Calu3 (cell line): ENCODE measurements around the gene TLE2. TPM values are rescaled to one million over a fixed set of nuclear protein-coding genes. Genes with fewer than 3 reads are reported as not detected.

Experiments
- BruUV-seq: library from RNA; stranded (reverse); fragments of 400-500 nt; replicated peaks from 2 replicates; lab custom pipeline; 2021; lab: Mats Ljungman, UMichigan
- CTCF ChIA-PET: fragments of 300-600 bp; sonication (Branson Sonifier 250); formaldehyde crosslinking; loops from one replicate; lab custom pipeline; 2022; ENCODE audit warnings: antibody characterized with exemption; lab: Charles Lee
- DNase-seq: peaks from one replicate; pipeline ENCODE4 v3.0.0; 2022
- H3K27ac Mint-ChIP-seq: one replicate; pipeline ENCODE4 v1.8.0; 2022; ENCODE audit warnings: mixed read lengths; ENCODE audit not compliant: unreplicated experiment
- H3K27me3 Mint-ChIP-seq: one replicate; pipeline ENCODE4 v1.8.0; 2022; ENCODE audit warnings: mixed read lengths; ENCODE audit not compliant: unreplicated experiment
- H3K36me3 Mint-ChIP-seq: one replicate; pipeline ENCODE4 v1.8.0; 2022; ENCODE audit warnings: mild to moderate bottlenecking, moderate library complexity, mixed read lengths; ENCODE audit not compliant: insufficient read depth, unreplicated experiment
- H3K4me1 Mint-ChIP-seq: one replicate; pipeline ENCODE4 v1.8.0; 2022; ENCODE audit warnings: mild to moderate bottlenecking, low read depth, mixed read lengths; ENCODE audit not compliant: unreplicated experiment
- H3K4me3 Mint-ChIP-seq: one replicate; pipeline ENCODE4 v1.8.0; 2022; ENCODE audit warnings: mild to moderate bottlenecking, low read depth, moderate library complexity, mixed read lengths; ENCODE audit not compliant: unreplicated experiment
- H3K9me3 Mint-ChIP-seq: one replicate; pipeline ENCODE4 v1.8.0; 2022; ENCODE audit warnings: low read depth, mixed read lengths; ENCODE audit not compliant: unreplicated experiment
- intact Hi-C: fragments of 100-400 bp; cut with micrococcal nuclease; formaldehyde crosslinking; loops from one replicate; pipeline ENCODE4 v1.10.0; 2022; ENCODE audit not compliant: unreplicated experiment
- total RNA-seq: library from RNA; stranded (reverse); gene quantifications from 2 replicates; pipeline ENCODE4 v1.2.3, GENCODE V29; 2022
- TF ChIP-seq, protein P1 (sequence below): fragments of 200-600 bp; IDR thresholded peaks from one replicate; pipeline ENCODE4 v1.8.0; 2022; ENCODE audit warnings: antibody characterized with exemption; ENCODE audit not compliant: unreplicated experiment

The TLE2 gene
- total RNA-seq, 1 experiment from 2014 or later, result 8.5 TPM

DNA sequence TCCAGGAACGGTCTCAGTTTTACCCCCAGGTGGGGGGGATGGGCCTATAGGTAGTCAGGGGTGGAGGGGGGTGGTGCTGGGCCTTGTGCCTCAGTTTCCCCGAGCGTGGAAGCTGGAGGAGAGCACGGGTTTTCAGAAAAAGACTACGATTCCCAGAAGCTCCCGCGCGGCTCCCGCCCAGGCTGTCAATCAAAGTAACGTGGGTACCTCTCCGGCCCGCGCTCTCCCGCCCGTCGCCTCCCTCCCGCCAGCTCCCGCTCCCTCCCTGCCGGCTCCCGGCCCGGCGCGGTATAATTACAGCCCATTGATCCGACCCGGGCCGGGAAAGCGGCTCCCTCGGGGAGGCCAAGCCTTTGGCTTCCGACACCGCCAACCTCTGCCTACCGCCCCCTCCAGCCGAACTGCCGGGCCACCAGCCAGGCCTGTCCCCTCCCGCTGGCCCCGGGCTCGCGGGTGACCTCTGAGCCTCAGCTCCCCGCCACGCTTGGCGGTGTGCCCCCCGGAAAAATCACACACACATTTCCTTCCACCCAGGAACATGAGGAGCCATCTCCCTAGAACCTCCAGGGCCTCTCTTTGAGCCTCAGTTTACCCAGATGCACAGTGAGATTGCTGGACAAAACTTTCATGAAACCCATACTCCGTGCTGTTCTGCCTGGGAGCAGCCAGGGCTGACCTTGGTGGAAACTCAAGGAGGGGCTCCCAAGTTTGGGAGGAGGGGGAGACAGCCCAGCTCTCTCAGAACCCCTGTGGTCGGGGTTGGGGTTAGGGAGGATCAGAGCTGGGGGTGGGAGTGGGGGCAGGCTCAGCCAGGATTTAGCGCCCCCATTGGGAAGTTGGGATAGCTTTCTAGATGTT lies 7.3 kb upstream of the TLE2 start:
- H3K27me3 Mint-ChIP-seq, result peaks cover 38% of the 10 kb centered on the region
- intact Hi-C loops, result no loop called here
- no TSS peak for BruUV-seq
- TF ChIP-seq, protein P1, sequence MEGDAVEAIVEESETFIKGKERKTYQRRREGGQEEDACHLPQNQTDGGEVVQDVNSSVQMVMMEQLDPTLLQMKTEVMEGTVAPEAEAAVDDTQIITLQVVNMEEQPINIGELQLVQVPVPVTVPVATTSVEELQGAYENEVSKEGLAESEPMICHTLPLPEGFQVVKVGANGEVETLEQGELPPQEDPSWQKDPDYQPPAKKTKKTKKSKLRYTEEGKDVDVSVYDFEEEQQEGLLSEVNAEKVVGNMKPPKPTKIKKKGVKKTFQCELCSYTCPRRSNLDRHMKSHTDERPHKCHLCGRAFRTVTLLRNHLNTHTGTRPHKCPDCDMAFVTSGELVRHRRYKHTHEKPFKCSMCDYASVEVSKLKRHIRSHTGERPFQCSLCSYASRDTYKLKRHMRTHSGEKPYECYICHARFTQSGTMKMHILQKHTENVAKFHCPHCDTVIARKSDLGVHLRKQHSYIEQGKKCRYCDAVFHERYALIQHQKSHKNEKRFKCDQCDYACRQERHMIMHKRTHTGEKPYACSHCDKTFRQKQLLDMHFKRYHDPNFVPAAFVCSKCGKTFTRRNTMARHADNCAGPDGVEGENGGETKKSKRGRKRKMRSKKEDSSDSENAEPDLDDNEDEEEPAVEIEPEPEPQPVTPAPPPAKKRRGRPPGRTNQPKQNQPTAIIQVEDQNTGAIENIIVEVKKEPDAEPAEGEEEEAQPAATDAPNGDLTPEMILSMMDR, result no peak
- H3K4me3 Mint-ChIP-seq, result peak overlapping the region; percentile 72
- H3K4me1 Mint-ChIP-seq, result peaks cover 23% of the 10 kb centered on the region
- DNase-seq, result peak; percentile 88
- no peaks in the 10 kb centered on the region for H3K9me3 Mint-ChIP-seq
- H3K27ac Mint-ChIP-seq, result peak overlapping the region; percentile 98
- CTCF ChIA-PET, result interaction anchor here (0.6 to 1.2 kb wide), 6 partner anchors 11 to 68 kb away, joined by 3 to 8 read pairs (median 4); no protein-coding TSS in a partner anchor
- peaks cover 30% of the 10 kb centered on the region for H3K36me3 Mint-ChIP-seq

DNA sequence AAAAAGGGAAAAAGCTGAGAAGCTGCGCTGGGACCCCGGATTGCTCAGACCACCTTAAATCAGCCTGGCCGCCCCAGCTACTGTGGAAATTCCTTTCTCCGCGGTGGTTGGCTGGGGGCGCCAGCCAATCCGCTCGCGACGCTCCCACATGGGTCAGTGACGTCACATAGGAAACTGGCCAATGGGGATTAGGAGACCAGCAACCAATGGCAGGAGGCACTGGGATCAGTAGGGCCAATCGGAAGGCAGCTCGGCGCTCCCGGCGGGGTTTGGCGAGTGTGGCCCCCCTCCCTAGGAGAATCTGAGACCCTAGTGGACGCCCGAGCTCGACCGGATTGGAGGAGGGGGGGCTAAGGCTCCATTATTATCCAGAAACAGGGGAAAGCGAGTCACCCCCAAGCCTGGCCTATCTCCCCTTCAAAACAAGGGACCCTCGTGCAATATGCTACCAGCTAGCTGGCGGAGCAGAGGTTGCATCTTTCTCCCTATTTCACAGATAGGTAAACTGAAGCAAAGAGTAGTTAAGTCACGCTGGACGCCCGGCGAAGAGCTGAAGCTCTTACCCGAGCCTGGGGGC lies 6.5 kb upstream of the TLE2 start:
- TF ChIP-seq, protein P1, result no peak
- peaks cover 30% of the 10 kb centered on the region for H3K36me3 Mint-ChIP-seq
- H3K27me3 Mint-ChIP-seq, result peaks cover 45% of the 10 kb centered on the region
- peak; percentile 93 for DNase-seq
- peaks cover 30% of the 10 kb centered on the region for H3K4me1 Mint-ChIP-seq
- peak overlapping the region; percentile 98 for H3K27ac Mint-ChIP-seq
- H3K9me3 Mint-ChIP-seq, result no peaks in the 10 kb centered on the region
- H3K4me3 Mint-ChIP-seq, result peak overlapping the region; percentile 72
- CTCF ChIA-PET, result interaction anchor here (0.6 to 1.2 kb wide), 7 partner anchors 12 to 117 kb away, joined by 3 to 8 read pairs (median 4); no protein-coding TSS in a partner anchor
- intact Hi-C loops, result no loop called here
- BruUV-seq, result no TSS peak

DNA sequence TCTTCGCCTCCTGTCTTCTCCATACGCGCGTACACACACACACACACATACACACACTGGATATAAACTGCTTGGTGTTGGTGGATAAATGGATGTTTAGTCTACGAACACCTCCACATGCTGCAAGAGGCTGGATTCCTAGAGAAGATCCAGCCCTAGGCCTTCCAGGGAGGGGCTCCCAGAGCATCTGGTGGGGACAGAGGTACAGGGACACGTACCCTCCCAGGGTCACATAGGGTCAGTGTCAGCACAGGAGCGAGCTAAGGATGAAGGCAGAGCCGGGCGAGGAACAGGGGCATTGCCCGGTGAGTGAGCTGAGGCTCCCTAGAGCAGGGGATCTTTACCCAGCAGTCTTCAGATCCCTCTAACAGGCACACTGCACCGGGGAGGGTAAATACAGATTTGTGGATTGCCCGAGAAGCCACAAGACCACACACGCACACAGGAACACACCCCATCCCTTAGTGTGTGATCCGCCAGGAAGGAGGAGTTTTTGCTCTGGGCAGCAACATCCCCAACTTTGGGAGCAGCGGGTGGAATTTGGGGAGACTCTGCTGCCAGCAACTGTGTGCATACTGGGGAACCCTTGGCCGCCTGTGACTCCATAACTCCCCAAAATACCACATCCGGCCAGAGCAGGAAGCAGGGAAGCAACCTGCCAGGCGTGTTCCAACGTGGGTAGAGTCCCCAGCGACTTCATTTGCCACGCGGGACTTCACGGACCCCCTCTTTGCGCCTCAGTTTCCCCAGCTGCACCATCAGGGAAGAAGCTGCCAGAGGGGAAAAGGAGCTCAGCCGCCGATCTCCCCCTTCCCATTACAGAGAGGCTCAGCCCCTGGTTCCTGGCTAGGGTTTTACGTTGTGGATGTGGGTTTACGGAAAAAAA lies 5.8 kb upstream of the TLE2 start:
- Mint-ChIP-seq H3K27ac (peak overlapping the region; percentile 98), H3K27me3 (peaks cover 52% of the 10 kb centered on the region), H3K9me3 (no peaks in the 10 kb centered on the region), H3K4me3 (peak overlapping the region; percentile 72), H3K4me1 (peaks cover 36% of the 10 kb centered on the region), H3K36me3 (peaks cover 30% of the 10 kb centered on the region)
- TSS peak; percentile 95 for BruUV-seq
- TF ChIP-seq, protein P1, result no peak
- CTCF ChIA-PET, result interaction anchor here (0.7 to 1.2 kb wide), 4 partner anchors 12 to 118 kb away, joined by 3 to 8 read pairs (median 4); no protein-coding TSS in a partner anchor
- intact Hi-C loops, result no loop called here
- DNase-seq, result no peak

DNA sequence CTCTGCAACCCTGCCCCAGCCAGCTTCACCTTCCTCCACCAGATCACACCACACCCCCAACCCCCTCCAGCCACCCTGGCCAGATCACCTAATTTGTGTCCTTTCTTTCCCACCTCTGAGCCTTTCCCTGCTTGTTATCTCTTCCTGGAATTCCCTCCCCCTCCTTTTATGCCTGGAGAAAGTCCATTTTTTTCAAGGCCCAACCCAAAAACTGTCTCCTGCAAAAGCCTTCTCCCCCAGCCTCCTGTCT lies 5.3 kb upstream of the TLE2 start:
- Mint-ChIP-seq H3K27ac (no peak overlapping the region), H3K36me3 (peaks cover 28% of the 10 kb centered on the region), H3K4me3 (no peak overlapping the region), H3K9me3 (no peaks in the 10 kb centered on the region), H3K27me3 (peaks cover 57% of the 10 kb centered on the region), H3K4me1 (peaks cover 36% of the 10 kb centered on the region)
- DNase-seq, result no peak
- intact Hi-C loops, result no loop called here
- CTCF ChIA-PET, result no interaction called here
- TF ChIP-seq, protein P1, result no peak
- no TSS peak for BruUV-seq
